HG03378 (cell line): ENCODE measurements around the gene TRAP1.
"Not testable (repeated sequence)": the region's sequence is repeated elsewhere in the genome, so short reads cannot be mapped to it uniquely, and the experiment has no call there.

Experiments used
- ATAC-seq: cut with Tn5 transposase; IDR thresholded peaks from one replicate; pipeline ENCODE4 v1.9.1; 2021; ENCODE audit warnings: mild to moderate bottlenecking, moderate library complexity; ENCODE audit not compliant: unreplicated experiment

The TRAP1 gene

DNA sequence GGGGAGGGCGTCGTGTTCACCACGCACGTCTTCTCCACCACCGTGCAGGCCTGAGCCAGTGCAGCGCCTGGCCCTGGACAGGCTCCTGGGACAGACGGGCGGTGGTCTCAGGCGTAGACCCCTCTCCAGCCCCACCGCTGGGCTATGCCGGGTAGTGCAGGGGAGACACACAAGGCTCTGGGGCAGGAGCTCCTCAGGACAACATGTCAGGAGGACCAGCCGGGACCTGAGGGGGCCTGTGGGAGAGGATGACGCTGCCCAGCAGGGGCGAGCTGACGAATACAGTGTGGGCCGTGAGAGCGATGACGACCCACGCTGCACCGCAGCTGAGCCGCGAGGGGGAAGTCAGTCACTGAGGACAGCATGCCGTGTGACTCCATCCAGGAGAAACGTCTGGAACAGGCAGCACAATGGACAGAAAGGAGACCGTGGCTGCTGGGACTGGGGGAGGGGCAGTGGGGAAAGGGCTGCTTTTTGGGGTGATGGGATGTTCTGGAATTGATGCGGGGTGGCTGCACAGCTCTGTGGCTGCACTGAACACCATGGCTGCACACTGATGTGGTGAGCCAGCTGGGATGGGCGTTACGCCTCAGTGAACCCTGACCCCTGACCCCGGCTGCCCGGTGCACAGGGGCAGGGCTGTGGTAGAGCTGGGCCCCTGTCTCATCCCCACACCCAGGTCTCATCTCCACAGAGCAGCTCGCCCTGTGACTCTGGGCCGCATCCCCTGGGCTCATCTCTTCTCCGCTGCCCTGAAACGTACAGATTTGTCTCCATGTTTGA, 42.6 kb downstream of the TRAP1 start:
- no peak for ATAC-seq

DNA sequence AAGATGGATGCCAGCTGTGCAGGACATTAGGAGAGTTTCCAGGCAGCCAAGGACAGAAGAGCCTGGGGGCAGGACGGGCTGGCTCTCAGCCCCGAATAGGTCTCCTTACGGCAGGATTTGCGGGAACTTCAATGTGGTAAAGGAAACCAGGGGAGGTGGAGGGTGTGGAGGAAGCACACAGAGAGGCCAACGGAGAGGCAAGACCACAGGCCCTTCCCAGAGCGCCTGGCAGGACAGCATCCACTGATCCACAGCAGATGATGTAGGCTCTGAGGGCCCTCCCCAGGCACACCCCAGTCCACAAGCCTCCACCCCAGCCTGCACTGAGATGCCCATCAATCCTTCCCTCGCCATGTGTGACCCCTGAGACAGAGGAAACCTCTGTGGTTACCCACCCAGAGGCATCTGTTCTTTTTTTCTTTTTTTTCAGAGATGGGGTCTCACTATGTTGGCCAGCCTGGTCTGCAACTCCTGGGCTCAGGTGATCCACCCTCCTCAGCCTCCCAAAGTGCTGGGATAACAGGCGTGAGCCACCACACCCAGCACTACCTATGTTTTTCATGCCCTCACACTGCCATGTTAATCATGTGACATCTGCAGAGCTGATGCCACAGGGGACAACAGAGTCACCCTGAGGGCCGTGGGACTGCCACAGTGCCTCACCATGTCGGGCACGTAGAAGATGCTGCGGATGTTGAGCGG, 43.5 kb downstream of the TRAP1 start:
- no peak for ATAC-seq

DNA sequence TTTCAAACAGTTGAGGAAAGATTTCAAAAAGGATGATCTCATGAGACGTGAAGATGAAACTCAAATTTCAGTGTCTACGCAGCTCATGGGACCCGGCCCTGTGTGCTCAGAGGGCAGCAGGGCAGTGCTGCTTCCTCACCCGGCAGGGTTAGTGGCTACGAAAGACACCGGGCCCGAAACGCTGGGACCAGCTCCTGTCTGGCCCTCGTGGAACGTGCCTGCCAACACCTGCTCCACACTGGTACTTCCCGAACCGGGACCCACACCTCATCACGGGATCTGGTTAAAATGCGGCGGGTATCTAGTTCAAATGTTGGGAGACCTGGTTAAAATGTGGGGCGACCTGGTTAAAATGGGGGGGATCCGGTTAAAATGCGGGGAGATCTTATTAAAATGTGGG, 44.1 kb downstream of the TRAP1 start:
- no peak for ATAC-seq

DNA sequence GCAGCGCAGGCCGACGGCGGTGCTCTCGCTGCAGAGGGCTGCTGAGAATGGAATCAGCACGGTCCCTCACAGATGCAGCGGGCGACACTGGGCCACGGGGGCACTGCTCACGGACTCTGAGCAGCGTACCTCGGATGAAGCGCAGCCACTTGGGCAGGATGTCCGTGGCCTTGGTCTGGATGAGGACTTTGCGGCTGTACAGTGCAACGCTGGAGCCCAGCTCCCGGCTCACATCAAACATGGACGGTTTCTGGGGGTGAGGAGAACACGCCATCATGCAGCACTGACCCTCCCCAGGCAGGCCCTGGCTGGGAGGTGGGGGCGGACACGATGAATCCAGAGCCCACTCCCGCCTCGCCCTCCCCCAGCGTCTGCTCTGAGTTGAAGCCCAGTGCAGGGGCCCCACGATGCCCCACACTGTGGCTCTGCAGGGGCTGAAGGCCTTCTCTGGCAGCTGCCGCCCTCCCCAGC, 44.7 kb downstream of the TRAP1 start:
- ATAC-seq: no peak

DNA sequence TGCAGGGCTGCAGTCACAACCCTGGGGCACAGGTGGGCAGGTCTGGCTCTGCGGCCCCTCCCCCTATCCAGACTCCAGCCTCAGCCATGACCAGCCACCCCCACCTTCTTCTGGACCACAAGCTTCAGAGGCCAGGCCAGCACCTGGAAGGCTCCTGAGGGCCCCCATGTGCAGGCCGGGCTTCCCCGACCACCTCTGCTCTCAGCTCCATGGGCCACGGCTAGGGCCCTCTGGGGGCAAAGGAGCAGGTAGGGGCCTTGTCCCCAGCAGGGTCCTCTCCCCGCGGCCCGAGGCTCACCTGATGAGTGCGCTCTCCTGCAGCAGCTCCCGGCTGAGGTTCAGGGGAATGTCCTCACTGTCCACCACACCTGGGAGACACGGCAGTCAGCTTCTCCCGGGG, 45.9 kb downstream of the TRAP1 start:
- no peak for ATAC-seq

DNA sequence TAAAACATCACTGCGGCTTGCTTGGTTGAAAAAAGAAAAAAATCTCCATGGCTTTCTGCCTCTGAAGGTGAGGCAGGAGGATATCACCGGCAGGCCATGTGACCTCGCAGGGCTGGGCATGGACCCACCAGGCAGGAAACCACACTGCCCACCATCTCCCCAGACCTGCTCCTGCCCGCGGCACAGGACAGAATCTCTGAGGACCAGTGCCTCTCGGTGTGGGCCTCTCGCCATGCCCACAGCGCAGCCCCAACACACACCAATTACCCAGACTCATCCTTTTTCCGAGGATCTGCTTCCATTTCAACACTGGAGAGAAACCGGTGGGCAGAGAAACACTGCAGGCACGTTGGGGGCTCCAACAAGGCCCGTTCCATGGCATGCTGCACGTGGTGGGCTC, 46.6 kb downstream of the TRAP1 start:
- no peak for ATAC-seq

DNA sequence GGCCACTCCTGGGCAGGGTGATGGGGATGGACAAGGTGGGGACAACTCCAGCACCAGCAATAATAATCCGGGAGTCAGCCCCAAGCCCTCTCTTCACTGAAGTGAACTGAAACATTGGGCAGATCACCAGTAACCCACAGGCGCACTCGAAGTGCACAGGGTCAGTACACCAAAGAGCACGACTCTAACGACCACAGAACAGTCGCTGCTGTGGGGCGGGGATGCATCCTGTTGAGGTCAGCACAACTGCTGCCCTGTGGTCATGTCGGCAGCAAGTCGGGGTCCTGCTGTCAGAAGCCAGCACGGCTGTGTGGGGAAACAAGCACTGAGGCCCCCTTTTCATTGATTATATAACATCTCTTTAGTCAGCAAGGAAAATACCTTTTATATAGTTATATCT, 48.2 kb downstream of the TRAP1 start:
- no peak for ATAC-seq

DNA sequence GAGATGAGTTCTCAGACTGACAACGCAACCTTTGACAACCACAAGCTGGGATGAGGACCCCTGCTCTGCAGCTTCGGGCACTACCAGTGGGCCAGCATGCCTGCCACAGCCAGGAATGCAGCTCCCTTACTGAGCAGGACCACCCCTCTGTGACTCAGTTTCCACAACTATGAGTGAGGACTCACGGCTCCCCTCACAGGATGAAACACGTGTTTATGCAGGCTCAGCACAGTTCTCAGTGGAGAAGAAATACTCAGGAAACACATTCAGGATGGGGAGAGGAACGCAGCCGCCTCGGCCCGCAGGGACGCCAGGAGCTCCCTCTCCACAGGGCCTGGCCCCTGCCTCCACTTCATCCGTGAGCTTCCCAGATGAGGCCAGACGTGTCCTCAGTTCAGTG, 48.7 kb downstream of the TRAP1 start:
- no peak for ATAC-seq

DNA sequence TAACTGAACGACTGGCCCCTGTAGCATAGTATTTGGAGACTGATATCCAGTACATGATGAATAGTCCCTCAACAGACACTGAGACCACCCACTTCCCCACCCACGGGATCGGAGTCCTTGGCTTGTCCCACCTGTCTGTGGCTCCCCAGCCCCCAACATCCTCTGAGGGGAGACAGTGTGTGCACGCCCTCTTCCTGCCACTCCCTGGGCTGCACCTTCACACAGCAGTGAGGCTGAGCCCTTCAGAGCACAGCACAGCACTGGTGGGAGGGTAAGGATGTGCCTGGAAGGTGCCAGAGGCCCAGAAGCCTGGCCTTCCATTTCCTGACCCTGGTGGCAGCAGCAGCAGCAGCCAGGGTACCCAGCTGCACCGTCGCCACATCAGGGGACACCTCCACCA, 51.8 kb downstream of the TRAP1 start:
- ATAC-seq: no peak

DNA sequence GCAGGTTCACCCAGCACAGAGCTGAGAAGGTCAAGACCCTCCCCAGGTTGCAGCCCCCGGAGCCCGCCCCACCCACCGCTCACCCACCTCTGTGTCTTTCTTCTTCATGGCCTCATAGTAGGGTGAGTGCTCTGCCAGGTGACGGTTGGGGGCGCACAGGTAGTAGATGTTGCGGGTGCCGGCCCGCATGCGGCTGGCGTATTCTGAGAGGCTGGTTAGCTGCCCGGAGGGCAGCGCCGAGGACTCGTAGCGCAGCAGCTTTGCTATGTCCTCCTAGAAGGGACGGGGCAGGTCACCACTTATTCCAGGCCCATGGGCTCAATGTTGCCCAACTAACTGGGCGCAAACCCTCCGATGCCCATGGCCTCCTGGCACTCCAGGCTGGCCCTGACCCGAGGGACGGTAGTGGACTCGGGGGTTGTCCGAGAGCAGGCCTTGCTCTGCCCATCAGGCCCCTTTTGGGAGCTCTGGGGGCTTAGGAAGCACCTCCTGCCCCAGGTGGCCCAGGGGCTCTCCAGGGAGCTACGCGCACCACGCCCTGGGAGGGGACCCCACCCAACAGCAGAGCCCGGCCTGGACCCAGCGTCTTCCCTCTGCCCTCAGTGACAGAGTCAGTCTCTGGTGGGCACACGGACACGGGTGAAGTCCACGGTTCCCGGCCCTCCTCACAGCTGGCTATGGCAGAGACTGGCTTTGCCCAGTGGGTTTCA, 53.0 kb downstream of the TRAP1 start:
- no peak for ATAC-seq

DNA sequence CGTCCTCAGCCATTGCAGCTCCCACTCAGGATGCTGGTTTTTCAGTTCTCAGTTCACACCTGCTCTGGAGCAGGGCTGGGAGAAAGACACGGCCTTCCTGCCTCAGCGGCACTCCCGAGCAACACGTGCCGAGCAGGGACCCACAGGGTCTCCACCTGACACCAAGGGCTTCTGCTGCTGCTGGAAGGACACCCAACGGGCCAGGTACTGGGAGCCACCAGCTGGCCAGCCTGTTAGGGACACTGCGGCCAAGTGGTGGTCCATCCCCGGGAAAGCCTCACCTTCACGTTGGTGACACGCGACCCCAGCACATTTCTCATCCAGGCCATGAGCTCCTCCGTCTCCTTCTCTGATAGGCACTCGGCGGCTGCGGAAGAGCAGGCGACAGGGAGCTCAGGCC, 54.7 kb downstream of the TRAP1 start:
- no peak for ATAC-seq

DNA sequence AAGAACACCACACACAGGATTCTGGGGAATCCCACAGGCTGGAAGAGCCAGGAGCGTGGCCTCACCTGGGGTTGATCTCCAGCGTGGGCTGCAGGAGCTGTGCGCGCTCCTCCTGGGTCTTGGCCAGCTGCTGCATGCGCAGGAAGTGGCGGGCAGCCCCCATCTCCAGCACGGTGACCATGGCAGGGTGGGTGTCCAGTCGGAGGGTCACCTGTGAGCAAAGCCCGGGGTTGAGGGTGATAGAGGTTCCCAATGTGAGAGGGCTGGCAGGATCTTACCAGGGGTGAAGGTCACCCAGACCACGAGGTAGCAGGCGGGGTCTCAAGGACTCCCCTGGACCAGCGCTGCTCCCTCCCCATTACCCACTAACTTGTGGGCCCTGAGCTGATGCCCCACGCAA, 55.4 kb downstream of the TRAP1 start:
- no peak for ATAC-seq

DNA sequence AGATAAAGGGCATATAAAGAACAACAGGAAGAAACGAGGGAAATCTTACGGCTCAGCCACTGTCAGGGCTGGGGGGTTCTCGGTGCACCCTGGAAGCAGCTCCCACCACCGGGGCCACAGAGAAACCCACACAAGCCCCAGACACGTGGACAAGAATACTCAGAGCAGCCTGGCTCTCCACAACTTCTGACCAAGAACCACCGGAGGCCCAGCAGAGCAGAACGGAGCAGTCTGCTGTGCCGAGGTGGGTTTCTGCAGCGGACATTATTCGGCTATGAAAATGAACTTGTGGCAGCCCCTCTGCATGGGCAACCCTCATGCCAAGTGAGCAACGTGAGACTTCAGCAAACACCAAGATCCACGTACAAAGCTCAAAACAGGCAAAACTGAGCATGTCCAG, 56.0 kb downstream of the TRAP1 start:
- no peak for ATAC-seq

DNA sequence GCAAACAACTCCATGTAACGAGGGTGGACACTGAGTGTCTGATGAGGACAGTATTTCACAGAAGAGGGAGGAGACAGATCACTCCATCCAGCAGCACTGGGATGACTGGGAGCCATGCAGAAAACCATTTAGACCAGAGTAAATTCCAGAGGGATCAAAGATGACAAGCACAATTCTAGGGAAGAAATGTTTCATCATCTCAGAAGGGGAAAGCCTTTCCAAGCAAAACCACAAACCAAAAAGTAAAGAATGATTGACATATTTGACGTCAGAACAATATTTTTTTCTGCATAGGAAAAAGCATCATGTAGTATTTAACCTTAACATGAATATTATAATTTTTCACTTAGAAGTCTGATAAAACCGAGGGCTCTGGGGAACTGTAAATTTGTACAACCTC, 58.1 kb downstream of the TRAP1 start:
- ATAC-seq: no peak

DNA sequence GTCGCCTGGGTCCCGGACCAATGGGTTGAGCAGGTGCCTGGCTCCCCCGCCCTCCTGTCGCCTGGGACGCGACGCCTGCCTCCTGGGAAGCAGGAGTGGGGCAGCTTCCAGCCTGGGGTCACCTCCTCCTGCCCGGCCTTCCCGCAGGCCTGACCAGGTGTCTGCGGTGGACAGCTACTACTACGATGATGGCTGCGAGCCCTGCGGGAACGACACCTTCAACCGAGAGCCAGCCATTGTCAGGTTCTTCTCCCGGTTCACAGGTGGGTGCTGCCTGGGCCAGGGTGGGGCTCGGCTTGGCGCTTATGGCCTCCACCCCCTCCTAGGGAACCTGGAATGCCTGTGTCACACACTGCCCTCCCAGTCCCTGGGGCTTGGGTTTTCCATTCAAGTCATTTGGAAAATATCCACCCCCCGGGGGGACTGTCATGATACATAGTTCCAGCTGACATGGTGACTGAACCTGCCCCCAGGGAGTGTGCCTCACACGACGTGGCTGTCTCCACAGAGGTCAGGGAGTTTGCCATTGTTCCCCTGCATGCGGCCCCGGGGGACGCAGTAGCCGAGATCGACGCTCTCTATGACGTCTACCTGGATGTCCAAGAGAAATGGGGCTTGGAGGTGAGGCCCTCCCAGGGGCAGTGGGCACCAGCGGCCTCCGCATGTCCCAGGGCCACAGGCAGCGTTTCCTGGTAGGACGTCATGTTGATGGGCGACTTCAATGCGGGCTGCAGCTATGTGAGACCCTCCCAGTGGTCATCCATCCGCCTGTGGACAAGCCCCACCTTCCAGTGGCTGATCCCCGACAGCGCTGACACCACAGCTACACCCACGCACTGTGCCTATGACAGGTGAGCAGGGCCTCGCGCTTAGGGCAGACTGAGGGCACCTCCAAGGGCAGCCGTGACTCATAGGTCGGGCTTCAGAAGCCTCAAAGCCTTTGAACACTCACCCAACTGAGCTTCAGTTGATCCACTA, 60.5 kb downstream of the TRAP1 start:
- no peak for ATAC-seq

DNA sequence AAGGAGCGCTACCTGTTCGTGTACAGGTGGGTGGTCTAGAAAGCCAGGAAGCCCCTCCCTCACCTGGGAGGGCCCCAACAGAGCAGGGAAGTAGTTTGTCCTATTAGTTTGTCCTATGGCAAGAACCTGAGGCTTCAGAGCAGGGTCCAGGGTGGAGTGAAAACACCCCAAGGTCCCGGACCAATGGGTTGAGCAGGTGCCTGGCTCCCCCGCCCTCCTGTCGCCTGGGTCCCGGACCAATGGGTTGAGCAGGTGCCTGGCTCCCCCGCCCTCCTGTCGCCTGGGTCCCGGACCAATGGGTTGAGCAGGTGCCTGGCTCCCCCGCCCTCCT, 61.2 kb downstream of the TRAP1 start:
- ATAC-seq: not testable (repeated sequence)

DNA sequence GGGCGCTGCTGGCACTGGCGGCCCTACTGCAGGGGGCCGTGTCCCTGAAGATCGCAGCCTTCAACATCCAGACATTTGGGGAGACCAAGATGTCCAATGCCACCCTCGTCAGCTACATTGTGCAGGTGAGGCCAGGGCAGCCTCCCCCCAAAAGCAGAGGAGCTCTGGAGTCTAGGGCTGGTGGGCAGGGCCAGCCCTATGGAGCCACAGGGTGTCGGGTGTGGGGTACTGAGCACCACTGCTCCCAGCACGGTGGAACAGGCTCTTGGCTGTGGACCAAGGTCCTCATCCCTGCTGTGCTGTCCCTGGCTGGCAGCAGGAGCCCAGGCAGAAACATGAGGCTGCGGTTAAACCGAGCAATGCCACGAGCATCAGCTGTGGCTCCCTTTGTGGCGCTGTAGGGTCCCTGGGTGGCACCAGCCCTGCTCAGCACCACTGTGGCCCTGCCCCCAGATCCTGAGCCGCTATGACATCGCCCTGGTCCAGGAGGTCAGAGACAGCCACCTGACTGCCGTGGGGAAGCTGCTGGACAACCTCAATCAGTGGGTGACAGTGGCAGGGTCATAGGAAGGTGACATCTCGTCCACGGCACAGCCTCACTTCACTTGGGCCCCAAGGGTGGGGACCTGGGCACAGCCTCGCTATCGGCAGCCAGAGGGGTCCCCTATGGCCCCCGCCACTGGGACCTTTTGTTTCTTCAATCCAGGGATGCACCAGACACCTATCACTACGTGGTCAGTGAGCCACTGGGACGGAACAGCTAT, 61.7 kb downstream of the TRAP1 start:
- ATAC-seq: no peak

DNA sequence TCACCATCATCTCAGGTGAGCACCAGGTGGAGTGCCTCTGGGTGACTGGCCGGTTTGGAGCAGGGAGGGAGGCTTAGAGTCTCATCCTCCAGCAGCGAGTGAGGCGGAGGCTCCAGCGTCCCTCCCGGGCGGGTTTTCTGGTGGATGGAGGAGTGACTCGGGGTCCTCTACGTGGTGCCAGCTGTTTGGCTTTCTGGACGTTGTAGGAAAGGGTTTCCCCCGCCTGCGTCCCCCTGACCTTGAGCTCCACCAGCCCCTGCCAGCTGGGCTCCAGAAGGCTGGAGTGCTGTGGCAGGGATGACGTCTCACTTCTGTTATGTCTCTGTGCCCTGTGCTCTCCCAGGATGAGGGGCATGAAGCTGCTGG, 62.3 kb downstream of the TRAP1 start:
- no peak for ATAC-seq

DNA sequence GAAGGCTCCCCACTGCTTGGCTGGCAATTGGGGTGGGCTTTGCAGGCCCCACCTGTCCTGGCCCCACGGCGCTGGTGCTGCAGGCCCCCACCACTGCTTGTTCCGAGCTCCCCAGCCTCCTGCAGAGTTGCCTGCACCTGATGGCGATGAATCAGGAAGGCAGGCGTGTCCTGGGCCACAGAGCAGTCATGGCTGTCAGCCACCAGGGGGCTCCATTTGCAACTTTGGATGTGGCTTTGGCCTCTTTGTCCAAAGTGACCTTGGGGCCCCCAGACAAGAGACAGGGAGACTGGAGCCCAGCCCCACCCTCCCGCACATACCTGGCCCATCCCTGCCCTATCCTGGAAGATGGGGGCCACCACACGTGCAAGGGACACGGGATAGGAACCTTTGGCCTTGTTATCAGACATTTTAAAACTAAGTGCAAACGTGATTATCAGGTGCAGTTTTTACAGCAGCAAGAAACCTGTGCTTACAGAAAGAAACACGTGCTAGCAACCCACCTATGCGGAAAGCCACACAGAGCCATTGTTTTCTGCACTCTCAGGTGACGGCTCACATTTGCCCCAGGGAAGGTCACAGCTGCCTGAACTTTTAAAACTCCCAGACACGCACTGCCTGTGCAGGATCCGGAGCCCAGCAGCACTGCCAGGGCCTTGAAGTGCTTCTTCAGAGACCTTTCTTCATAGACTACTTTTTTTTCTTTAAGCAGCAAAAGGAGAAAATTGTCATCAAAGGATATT, 62.9 kb downstream of the TRAP1 start, which contains the start of gene DNASE1:
Gene DNASE1, plus strand, starts transcription at position 443 of the 743 bp plus-strand sequence. CDS start 683 bp downstream, outside the sequence.
- ATAC-seq: no peak
